SU-DHL-6 (cell line): ENCODE results near the gene SLC2A8.

ENCODE experiments used
- H2AFZ ChIP-seq: fragments of 200-600 bp; sonication (generic); 2 replicates; pipeline ENCODE4 v1.6.1; 2014; ENCODE audit warnings: low read depth, mild to moderate bottlenecking, moderate library complexity, mixed read lengths, antibody characterized with exemption, low read length; ENCODE audit not compliant: severe bottlenecking
- H3F3A ChIP-seq: fragments of 200-600 bp; shearing (Covaris generic); 2 replicates; pipeline ENCODE4 v1.6.0; 2016; ENCODE audit warnings: antibody characterized with exemption, mild to moderate bottlenecking; ENCODE audit not compliant: insufficient read depth
- H3K27ac ChIP-seq: fragments of 200-600 bp; sonication (generic); 2 replicates; pipeline ENCODE4 v1.5.1; 2016; ENCODE audit warnings: low read depth, mild to moderate bottlenecking, low read length, moderate library complexity, mixed read lengths
- H3K27me3 ChIP-seq: fragments of 200-600 bp; sonication (generic), shearing (Covaris generic); 2 replicates; pipeline ENCODE4 v1.6.0; 2014; ENCODE audit warnings: mild to moderate bottlenecking, low read length
- H3K36me3 ChIP-seq: fragments of 200-600 bp; sonication (generic); 2 replicates; pipeline ENCODE4 v1.6.1; 2014; ENCODE audit warnings: mild to moderate bottlenecking, low read length, mixed read lengths
- H3K4me2 ChIP-seq: fragments of 300-600, 200-600 bp; shearing (Covaris generic), sonication (generic); 2 replicates; pipeline ENCODE4 v1.6.0; 2014; ENCODE audit warnings: low read length, low read depth, mild to moderate bottlenecking; ENCODE audit not compliant: poor library complexity, severe bottlenecking
- H3K4me3 ChIP-seq: fragments of 200-600 bp; sonication (generic); 2 replicates; pipeline ENCODE4 v1.5.1; 2014; ENCODE audit warnings: antibody characterized with exemption, low read length, mild to moderate bottlenecking, mixed read lengths; ENCODE audit not compliant: insufficient read depth, poor library complexity, severe bottlenecking
- H3K79me2 ChIP-seq: fragments of 200-600 bp; sonication (generic); 2 replicates; pipeline ENCODE4 v1.6.1; 2014; ENCODE audit warnings: mild to moderate bottlenecking, low read length, moderate library complexity; ENCODE audit not compliant: insufficient read depth
- H3K9ac ChIP-seq: fragments of 200-600 bp; sonication (generic); 2 replicates; pipeline ENCODE4 v1.7.0; 2014; ENCODE audit warnings: mild to moderate bottlenecking, low read length
- H3K9me2 ChIP-seq: fragments of 200-600 bp; sonication (generic); replicated peaks from 2 replicates; pipeline ENCODE4 v1.6.1; 2014; ENCODE audit warnings: low read length; ENCODE audit not compliant: insufficient read depth
- H3K9me3 ChIP-seq: fragments of 200-600 bp; sonication (generic); 2 replicates; pipeline ENCODE4 v1.6.1; 2014; ENCODE audit warnings: low read length, mixed read lengths; ENCODE audit not compliant: insufficient read depth
- H4K20me1 ChIP-seq: fragments of 200-600 bp; sonication (generic); 2 replicates; pipeline ENCODE4 v1.6.1; 2014; ENCODE audit warnings: low read depth, mild to moderate bottlenecking, antibody characterized with exemption, low read length, moderate library complexity, mixed read lengths
- EZH2phosphoT487 ChIP-seq: fragments of 200-600 bp; sonication (generic), shearing (Covaris generic); conservative IDR thresholded peaks from 2 replicates; pipeline ENCODE4 v1.6.1; 2018; ENCODE audit warnings: mild to moderate bottlenecking, antibody characterized with exemption, low read length, moderate library complexity, mixed read lengths
- TF ChIP-seq, protein P1 (sequence below): fragments of 200-600 bp; sonication (generic); IDR thresholded peaks from one replicate; pipeline ENCODE4 v1.5.1; 2017; ENCODE audit warnings: antibody characterized with exemption, mild to moderate bottlenecking, low read length, moderate library complexity; ENCODE audit not compliant: insufficient read depth, poor library complexity, severe bottlenecking

The SLC2A8 gene

DNA sequence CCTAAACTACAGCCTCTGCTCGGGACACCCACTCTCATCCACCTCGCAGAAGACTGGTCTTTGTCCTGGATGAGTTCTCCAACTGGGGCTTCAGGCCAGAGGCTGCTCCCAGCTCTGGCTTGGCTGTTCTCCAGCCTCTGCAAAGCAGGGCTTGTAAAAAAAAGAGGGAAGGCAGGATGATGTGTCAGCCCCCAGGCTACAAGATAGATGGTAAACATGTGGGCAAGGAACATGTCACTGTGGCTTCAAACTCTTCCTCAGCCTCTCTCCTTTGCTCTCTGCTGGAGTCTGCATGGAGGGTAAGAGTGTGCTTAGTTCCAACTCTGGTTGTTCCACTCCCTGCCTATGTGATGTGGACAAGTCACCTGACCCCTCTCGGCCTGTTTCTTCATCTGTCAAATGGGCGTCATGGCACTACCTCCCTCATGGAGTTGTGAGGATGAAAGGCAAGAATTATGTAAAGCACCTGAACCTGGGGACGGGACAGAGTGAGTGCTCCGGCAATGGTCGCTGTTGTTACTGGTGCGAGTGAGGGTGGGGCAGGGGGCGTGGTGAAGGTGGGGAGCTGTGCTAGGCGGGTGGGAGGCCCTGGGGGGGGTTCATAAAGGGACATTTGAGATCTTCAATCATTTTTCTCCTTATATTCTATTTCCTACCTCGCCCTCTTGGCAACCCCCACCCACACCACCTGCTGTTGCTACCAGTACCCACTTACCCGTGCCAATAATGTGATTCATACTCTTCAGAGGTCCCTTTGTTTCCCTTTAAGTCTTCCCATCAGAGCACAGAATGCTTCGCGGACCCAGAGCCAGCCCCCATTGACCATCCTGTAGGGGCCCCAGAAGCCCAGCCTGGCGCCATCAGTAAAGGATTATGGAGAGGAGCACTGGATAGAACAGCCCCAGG is 20.4 kb downstream of the SLC2A8 start:
- H3K9me3 ChIP-seq = no peaks in the 10 kb centered on the region
- H3K27me3 ChIP-seq = no peaks in the 10 kb centered on the region
- H3K9ac ChIP-seq = no peak overlapping the region
- H3K4me3 ChIP-seq = no peak overlapping the region
- H3K27ac ChIP-seq = no peak overlapping the region
- no peak overlapping the region for H2AFZ ChIP-seq
- no peaks in the 10 kb centered on the region for H4K20me1 ChIP-seq
- H3K9me2 ChIP-seq = no peaks in the 10 kb centered on the region
- H3K79me2 ChIP-seq = peaks cover under 1% of the 10 kb centered on the region
- TF ChIP-seq, protein P1, sequence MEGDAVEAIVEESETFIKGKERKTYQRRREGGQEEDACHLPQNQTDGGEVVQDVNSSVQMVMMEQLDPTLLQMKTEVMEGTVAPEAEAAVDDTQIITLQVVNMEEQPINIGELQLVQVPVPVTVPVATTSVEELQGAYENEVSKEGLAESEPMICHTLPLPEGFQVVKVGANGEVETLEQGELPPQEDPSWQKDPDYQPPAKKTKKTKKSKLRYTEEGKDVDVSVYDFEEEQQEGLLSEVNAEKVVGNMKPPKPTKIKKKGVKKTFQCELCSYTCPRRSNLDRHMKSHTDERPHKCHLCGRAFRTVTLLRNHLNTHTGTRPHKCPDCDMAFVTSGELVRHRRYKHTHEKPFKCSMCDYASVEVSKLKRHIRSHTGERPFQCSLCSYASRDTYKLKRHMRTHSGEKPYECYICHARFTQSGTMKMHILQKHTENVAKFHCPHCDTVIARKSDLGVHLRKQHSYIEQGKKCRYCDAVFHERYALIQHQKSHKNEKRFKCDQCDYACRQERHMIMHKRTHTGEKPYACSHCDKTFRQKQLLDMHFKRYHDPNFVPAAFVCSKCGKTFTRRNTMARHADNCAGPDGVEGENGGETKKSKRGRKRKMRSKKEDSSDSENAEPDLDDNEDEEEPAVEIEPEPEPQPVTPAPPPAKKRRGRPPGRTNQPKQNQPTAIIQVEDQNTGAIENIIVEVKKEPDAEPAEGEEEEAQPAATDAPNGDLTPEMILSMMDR = no peak
- no peak for TF ChIP-seq EZH2phosphoT487
- no peak overlapping the region for H3K4me2 ChIP-seq
- H3F3A ChIP-seq = no peaks in the 10 kb centered on the region
- no peaks in the 10 kb centered on the region for H3K36me3 ChIP-seq

DNA sequence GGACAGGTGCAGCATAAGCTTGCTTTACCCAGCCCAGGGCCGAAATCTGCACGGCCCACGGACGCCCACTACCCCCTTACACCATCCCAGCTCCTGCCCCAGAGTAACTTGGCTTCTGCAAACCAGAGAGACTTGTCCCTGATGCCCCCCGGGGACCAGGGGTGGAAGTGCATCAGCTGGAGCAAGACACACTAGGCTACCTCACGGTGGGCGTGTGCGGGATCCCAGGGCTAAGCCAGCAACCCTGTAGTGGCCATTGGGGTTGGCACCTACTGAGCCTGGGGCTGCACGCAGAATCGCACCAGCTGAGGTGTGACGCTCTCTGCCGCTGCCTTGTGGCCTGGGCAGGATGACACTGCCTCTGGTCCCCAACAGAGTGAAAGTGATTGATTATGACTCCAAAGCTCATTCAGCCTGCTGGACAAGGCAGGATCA is 21.1 kb downstream of the SLC2A8 start:
- Histone ChIP-seq H3K4me3 (no peak overlapping the region), H3K27ac (no peak overlapping the region), H3K9me2 (no peaks in the 10 kb centered on the region), H2AFZ (no peak overlapping the region), H3F3A (no peaks in the 10 kb centered on the region), H3K9me3 (no peaks in the 10 kb centered on the region), H3K27me3 (no peaks in the 10 kb centered on the region), H3K4me2 (no peak overlapping the region), H3K79me2 (peaks cover 7% of the 10 kb centered on the region), H3K36me3 (no peaks in the 10 kb centered on the region), H4K20me1 (no peaks in the 10 kb centered on the region), H3K9ac (no peak overlapping the region)
- TF ChIP-seq, protein P1 = no peak

DNA sequence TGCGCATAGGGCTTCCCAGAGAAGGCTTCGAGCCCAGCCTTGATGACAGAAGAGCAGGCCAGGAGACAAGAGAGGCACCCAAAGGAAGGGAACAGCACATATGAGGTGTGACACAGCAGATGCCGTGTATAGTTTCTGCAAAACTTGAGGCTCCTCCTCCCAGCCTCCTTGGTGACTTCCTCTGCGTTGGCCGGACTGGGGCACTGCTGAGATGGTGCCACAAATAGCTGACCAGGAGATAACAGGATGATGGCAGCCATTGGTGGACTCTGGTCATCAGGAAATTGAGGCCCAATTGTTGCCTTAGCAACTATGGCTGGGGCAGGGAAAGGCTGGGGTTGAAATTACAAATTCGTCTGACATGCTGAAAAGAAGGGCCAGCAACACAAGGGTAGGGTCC is 22.4 kb downstream of the SLC2A8 start:
- no peak overlapping the region for H3K4me2 ChIP-seq
- peaks cover 15% of the 10 kb centered on the region for H3K79me2 ChIP-seq
- H3K27ac ChIP-seq = no peak overlapping the region
- no peak overlapping the region for H2AFZ ChIP-seq
- no peaks in the 10 kb centered on the region for H3K9me3 ChIP-seq
- no peak overlapping the region for H3K4me3 ChIP-seq
- no peaks in the 10 kb centered on the region for H3K9me2 ChIP-seq
- TF ChIP-seq EZH2phosphoT487 = no peak
- TF ChIP-seq, protein P1 = no peak
- no peaks in the 10 kb centered on the region for H3K27me3 ChIP-seq
- no peaks in the 10 kb centered on the region for H3F3A ChIP-seq
- no peak overlapping the region for H3K9ac ChIP-seq
- no peaks in the 10 kb centered on the region for H3K36me3 ChIP-seq
- H4K20me1 ChIP-seq = no peaks in the 10 kb centered on the region
